HepG2 (cell line): ENCODE measurements around the gene SGSH. TPM values are rescaled to one million over a fixed set of nuclear protein-coding genes. Genes with fewer than 3 reads are reported as not detected.

Source experiments
- CENPT ChIP-seq: sonication (generic); formaldehyde crosslinking; IDR thresholded peaks from 2 replicates; pipeline ENCODE4 v1.8.0; 2022; ENCODE audit warnings: low read depth, mild to moderate bottlenecking, moderate library complexity, missing genetic modification reagents
- CSRNP2 ChIP-seq: sonication (generic); formaldehyde crosslinking; conservative IDR thresholded peaks from 2 replicates; pipeline ENCODE4 v1.8.0; 2022; ENCODE audit warnings: low read depth, missing genetic modification reagents
- FOXM1 ChIP-seq: sonication (generic); formaldehyde crosslinking; IDR thresholded peaks from 2 replicates; pipeline ENCODE4 v1.5.0; 2020; ENCODE audit warnings: missing genetic modification reagents
- GABPB1 ChIP-seq: IDR thresholded peaks from 2 replicates; pipeline ENCODE4 v1.6.1; 2016; ENCODE audit warnings: mild to moderate bottlenecking, missing genetic modification reagents, moderate library complexity, missing compliant biosample characterization
- KAT7 ChIP-seq: IDR thresholded peaks from 2 replicates; pipeline ENCODE4 v1.6.1; 2018; ENCODE audit warnings: borderline replicate concordance, missing compliant biosample characterization
- NCOA5 ChIP-seq: sonication (generic); formaldehyde crosslinking; IDR thresholded peaks from 2 replicates; pipeline ENCODE4 v1.4.0; 2020; ENCODE audit warnings: missing genetic modification reagents
- POGZ ChIP-seq: sonication (generic); formaldehyde crosslinking; IDR thresholded peaks from 2 replicates; pipeline ENCODE4 v1.4.0; 2020; ENCODE audit warnings: mild to moderate bottlenecking, missing genetic modification reagents
- RFX5 ChIP-seq: IDR thresholded peaks from 2 replicates; pipeline ENCODE4 v1.6.1; 2011; ENCODE audit warnings: low read depth, low read length, improper control_type of control experiment
- SNAPC2 ChIP-seq: sonication (generic); formaldehyde crosslinking; IDR thresholded peaks from 2 replicates; pipeline ENCODE4 v1.8.1; 2022; ENCODE audit warnings: mild to moderate bottlenecking, missing genetic modification reagents
- ZKSCAN8 ChIP-seq: IDR thresholded peaks from 2 replicates; pipeline ENCODE4 v1.6.1; 2016; ENCODE audit warnings: borderline replicate concordance, missing genetic modification reagents, missing compliant biosample characterization
- ZNF136 ChIP-seq: sonication (generic); formaldehyde crosslinking; IDR thresholded peaks from 2 replicates; pipeline ENCODE4 v1.8.1; 2022; ENCODE audit warnings: low read depth, mild to moderate bottlenecking, moderate library complexity, missing genetic modification reagents
- ZNF143 ChIP-seq: sonication (generic); formaldehyde crosslinking; IDR thresholded peaks from 2 replicates; pipeline ENCODE4 v1.4.0; 2020; ENCODE audit warnings: missing genetic modification reagents
- ZNF224 ChIP-seq: sonication (generic); formaldehyde crosslinking; IDR thresholded peaks from 2 replicates; pipeline ENCODE4 v1.5.0; 2020; ENCODE audit warnings: mild to moderate bottlenecking, missing genetic modification reagents
- ZNF235 ChIP-seq: sonication (generic); formaldehyde crosslinking; IDR thresholded peaks from 2 replicates; pipeline ENCODE4 v1.8.1; 2023; ENCODE audit warnings: mild to moderate bottlenecking, missing genetic modification reagents, borderline replicate concordance
- ZNF564 ChIP-seq: sonication (generic); formaldehyde crosslinking; IDR thresholded peaks from 2 replicates; pipeline ENCODE4 v1.8.1; 2023; ENCODE audit warnings: mild to moderate bottlenecking, missing genetic modification reagents
- ZNF597 ChIP-seq: sonication (generic); formaldehyde crosslinking; IDR thresholded peaks from 2 replicates; pipeline ENCODE4 v1.5.0; 2020; ENCODE audit warnings: missing genetic modification reagents
- ZNF724P ChIP-seq: sonication (generic); formaldehyde crosslinking; IDR thresholded peaks from 2 replicates; pipeline ENCODE4 v1.8.0; 2022; ENCODE audit warnings: missing genetic modification reagents, borderline replicate concordance
- ZNF777 ChIP-seq: sonication (generic); formaldehyde crosslinking; IDR thresholded peaks from 2 replicates; pipeline ENCODE4 v1.4.0; 2020; ENCODE audit warnings: missing genetic modification reagents
- ZSCAN25 ChIP-seq: sonication (generic); formaldehyde crosslinking; IDR thresholded peaks from 2 replicates; pipeline ENCODE4 v1.8.0; 2022; ENCODE audit warnings: mild to moderate bottlenecking, missing genetic modification reagents
- polyA plus RNA-seq, 8 experiments: library from polyadenylated mRNA; depleted of rRNA in 3 of 8; stranded (reverse) in 7 of 8; unstranded in 1 of 8; fragments of >200 nt; fragmentation: Illumina TruSeq in 4 of 8; extraction: Trizol in 4 of 8; gene quantifications; 2 replicates each; pipeline versions ENCODE4 v1.2.1 to v1.2.3, GENCODE V29; 2011 to 2016; ENCODE audit warnings: low read depth in 4 of 8, missing spikeins in 1 of 8, mixed read lengths in 1 of 8; ENCODE audit not compliant: insufficient read depth in 1 of 8
- total RNA-seq, 5 experiments: library from RNA; depleted of rRNA; stranded (reverse); fragments of >200 nt; fragmentation: Illumina TruSeq; extraction: Trizol; gene quantifications; 2 replicates each; pipeline ENCODE4 v1.2.3, GENCODE V29; 2016; ENCODE audit warnings: low read depth in 1 of 5
- TF ChIP-seq, protein P1 (sequence below): sonication (generic); formaldehyde crosslinking; IDR thresholded peaks from 2 replicates; pipeline ENCODE4 v1.8.0; 2022; ENCODE audit warnings: mild to moderate bottlenecking, missing genetic modification reagents; ENCODE audit not compliant: insufficient replicate concordance
- TF ChIP-seq, protein P2 (sequence below): sonication (generic); formaldehyde crosslinking; IDR thresholded peaks from 2 replicates; pipeline ENCODE4 v1.5.1; 2020; ENCODE audit warnings: mild to moderate bottlenecking, missing genetic modification reagents

SGSH gene
- total and polyA plus RNA-seq, 2 of the 13 experiments (the other 11 are each of a cell fraction or from before 2014, with no cell fraction given): 12.2 to 17.6 TPM

DNA sequence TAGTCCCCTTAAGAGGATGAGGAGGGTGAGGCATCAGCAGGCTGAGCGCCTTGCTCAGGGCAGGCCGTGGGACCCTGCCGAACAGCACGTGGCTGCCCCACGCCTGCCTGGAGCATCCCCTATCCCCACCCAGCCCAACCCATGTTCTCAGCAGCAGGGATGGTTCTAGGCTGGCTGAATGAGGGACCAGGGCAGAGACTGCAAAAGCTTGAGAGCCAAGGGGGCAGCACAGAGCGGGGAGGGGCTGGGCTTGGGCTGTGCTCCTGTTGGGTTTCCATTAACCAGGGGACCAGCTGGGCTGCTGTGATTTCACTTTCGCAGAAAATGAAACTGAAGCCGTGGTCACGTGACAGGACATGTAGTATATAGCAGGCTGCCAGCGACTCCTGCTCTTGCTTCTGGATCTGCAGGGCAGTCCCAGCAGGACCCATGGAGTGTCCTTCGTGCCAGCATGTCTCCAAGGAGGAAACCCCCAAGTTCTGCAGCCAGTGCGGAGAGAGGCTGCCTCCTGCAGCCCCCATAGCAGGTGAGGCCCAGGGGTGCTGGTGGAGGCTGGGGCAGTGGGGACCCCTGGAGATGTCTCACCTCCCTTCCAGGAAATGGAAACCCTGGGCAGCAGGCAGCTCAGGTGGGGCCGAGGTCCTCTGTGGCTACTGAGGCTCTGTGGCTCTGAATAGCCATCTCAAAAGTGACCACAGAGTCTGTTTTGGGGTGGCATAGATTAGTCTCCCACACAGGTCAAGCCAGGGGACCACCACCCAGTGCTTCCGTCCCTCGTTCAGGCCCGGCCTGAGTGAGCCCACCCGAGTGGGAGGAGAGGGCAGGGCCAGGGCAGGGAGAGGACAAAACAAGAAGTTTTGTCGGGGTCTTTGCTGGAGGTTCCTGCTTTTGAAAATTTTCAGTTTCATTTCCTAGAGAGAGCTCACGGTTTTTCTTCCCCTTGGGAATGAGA, 43.4 kb upstream of the SGSH start (continued):
- TF ChIP-seq CENPT (CRISPR knock-in tag) (no peak), ZNF777 (CRISPR knock-in tag) (peak; percentile 54; the same call in 1 of the 2 replicates), ZNF564 (CRISPR knock-in tag) (peak; percentile 61; the same call in 1 of the 2 replicates), RFX5 (no peak), CSRNP2 (no peak), ZNF724P (CRISPR knock-in tag) (no peak; the same call in 1 of the 2 replicates), ZNF235 (no peak), ZSCAN25 (peak; percentile 72), KAT7 (CRISPR knock-in tag) (no peak; the same call in 1 of the 2 replicates), ZNF224 (CRISPR knock-in tag) (no peak; the same call in 1 of the 2 replicates), ZNF143 (peak; percentile 36; the same call in 1 of the 2 replicates), ZNF136 (CRISPR knock-in tag) (peak; percentile 79), POGZ (no peak; the same call in 1 of the 2 replicates), SNAPC2 (CRISPR knock-in tag) (no peak; the same call in 1 of the 2 replicates), ZNF597 (CRISPR knock-in tag) (no peak), FOXM1 (CRISPR knock-in tag) (no peak), NCOA5 (CRISPR knock-in tag) (no peak), ZKSCAN8 (CRISPR knock-in tag) (0 out of 2 replicates have a peak, but pooled peaks have one; percentile 85), GABPB1 (peak; percentile 61)
- TF ChIP-seq, protein P1, sequence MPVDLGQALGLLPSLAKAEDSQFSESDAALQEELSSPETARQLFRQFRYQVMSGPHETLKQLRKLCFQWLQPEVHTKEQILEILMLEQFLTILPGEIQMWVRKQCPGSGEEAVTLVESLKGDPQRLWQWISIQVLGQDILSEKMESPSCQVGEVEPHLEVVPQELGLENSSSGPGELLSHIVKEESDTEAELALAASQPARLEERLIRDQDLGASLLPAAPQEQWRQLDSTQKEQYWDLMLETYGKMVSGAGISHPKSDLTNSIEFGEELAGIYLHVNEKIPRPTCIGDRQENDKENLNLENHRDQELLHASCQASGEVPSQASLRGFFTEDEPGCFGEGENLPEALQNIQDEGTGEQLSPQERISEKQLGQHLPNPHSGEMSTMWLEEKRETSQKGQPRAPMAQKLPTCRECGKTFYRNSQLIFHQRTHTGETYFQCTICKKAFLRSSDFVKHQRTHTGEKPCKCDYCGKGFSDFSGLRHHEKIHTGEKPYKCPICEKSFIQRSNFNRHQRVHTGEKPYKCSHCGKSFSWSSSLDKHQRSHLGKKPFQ: no peak
- TF ChIP-seq, protein P2, sequence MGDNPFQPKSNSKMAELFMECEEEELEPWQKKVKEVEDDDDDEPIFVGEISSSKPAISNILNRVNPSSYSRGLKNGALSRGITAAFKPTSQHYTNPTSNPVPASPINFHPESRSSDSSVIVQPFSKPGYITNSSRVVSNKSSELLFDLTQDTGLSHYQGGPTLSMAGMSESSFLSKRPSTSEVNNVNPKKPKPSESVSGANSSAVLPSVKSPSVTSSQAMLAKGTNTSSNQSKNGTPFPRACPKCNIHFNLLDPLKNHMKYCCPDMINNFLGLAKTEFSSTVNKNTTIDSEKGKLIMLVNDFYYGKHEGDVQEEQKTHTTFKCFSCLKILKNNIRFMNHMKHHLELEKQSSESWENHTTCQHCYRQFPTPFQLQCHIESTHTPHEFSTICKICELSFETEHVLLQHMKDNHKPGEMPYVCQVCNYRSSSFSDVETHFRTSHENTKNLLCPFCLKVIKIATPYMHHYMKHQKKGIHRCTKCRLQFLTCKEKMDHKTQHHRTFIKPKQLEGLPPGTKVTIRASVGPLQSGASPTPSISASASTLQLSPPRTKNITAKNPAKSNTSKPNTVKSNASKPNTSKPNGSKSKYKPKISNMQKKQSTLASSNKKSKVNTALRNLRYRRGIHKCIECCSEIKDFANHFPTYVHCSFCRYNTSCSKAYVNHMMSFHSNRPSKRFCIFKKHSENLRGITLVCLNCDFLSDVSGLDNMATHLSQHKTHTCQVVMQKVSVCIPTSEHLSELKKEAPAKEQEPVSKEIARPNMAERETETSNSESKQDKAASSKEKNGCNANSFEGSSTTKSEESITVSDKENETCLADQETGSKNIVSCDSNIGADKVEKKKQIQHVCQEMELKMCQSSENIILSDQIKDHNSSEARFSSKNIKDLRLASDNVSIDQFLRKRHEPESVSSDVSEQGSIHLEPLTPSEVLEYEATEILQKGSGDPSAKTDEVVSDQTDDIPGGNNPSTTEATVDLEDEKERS (CRISPR knock-in tag): peak; percentile 63; the same call in 1 of the 2 replicates
